ENCODE measurements around the gene SCAF4.
"Not testable (repeated sequence)": the region's sequence is repeated elsewhere in the genome, so short reads cannot be mapped to it uniquely, and the experiment has no call there.

The SCAF4 gene

DNA sequence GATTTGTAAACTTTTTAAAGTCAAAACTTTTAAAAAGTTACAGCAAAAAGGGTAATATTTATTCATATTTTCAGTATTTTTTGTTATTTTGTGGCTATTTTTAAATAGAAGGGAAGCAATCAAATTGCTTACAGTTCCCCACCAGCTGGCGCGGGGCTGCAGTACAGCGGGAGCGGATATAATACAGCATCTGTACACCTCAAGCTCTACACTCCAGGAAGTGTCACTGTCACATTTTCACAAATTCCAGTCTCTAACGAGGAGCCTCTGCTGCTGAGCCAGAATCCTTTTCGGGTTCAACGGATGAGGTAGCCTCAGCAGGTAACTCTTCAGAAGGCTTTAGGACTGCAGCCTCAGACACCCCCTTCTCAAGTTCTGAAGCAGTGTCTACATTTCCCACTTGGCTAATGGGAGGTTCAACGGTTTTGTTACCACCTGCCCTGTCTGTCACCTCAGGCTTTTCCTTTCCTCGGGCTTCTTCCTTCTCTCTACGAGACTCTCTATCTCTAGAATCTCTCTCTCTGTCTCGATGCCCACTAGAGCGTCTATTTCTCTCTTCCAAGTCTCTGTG is 60.7 kb downstream of the SCAF4 start:
- no peak for DNase-seq (ENCODE audit: low spot score)

DNA sequence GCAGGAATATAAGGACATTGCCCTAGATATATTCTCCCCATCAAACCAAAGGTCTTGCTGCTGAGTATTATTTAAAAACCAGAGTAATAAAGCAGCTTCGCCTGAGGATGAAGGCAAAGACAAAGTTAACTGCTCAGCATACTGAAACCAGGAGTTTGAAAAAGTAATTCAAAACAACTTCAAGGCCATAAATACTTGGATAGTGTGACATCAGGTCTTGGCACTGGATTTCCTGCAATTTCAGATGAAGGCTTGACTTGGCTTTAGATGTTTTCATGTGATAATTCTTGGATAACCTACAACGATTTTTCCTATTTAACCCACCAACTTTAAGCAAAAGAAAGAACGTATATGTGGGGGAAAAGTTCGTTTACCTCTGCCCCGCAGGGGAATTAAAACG is 61.8 kb downstream of the SCAF4 start:
- no peak for DNase-seq (ENCODE audit: low spot score)

DNA sequence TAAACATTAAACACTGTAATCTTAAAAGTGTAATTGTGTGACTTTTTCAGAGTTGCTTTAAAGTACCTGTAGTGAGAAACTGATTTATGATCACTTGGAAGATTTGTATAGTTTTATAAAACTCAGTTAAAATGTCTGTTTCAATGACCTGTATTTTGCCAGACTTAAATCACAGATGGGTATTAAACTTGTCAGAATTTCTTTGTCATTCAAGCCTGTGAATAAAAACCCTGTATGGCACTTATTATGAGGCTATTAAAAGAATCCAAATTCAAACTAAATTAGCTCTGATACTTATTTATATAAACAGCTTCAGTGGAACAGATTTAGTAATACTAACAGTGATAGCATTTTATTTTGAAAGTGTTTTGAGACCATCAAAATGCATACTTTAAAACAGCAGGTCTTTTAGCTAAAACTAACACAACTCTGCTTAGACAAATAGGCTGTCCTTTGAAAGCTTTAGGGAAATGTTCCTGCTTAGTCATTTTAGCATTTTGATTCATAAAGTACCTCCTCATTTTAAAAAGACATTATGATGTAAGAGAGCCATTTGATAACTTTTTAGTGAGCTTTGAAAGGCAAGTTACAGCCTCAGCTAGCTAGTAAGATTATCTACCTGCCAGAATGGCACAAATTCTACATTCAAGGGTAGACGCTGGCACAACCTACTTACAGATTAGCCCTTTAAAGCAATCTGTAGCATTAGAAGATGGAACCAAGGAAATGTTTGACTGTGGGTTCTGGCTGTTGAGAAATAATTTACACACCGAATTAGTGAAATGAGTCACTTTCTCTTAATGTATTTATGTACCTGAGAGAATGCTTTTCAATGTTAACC is 63.0 kb downstream of the SCAF4 start:
- no peak for DNase-seq (ENCODE audit: low spot score)

DNA sequence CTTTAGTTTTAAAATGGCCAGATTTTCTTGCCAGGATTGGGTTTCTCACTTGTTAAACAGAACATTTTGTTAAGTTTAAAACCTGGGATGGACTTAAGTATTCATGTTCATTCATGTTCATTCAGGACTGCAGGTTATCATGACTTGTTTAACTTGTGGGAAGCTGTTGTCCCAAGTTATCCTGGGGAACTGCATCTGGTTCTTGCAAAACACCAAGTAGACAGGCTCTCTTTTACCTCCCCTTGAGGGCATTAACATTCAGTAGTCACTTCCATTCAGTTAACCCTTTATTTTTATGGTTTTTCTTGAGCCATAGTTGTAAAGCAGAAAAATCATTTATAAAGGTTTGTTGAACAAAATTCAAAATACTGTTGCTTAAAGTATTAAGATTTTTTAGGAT is 64.3 kb downstream of the SCAF4 start:
- no peak for DNase-seq (ENCODE audit: low spot score)

DNA sequence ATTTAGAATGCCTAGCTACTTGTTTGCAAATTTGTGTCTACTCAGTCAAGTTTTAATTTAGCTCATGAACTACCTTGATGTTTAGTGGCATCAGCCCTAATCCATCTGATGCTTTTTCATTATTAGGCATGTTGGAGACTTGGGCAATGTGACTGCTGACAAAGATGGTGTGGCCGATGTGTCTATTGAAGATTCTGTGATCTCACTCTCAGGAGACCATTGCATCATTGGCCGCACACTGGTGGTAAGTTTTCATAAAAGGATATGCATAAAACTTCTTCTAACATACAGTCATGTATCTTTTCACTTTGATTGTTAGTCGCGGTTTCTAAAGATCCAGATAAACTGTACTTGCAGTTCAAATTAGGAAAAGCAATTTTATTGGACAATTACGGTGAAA is 64.8 kb downstream of the SCAF4 start:
- DNase-seq (ENCODE audit: low spot score): no peak

DNA sequence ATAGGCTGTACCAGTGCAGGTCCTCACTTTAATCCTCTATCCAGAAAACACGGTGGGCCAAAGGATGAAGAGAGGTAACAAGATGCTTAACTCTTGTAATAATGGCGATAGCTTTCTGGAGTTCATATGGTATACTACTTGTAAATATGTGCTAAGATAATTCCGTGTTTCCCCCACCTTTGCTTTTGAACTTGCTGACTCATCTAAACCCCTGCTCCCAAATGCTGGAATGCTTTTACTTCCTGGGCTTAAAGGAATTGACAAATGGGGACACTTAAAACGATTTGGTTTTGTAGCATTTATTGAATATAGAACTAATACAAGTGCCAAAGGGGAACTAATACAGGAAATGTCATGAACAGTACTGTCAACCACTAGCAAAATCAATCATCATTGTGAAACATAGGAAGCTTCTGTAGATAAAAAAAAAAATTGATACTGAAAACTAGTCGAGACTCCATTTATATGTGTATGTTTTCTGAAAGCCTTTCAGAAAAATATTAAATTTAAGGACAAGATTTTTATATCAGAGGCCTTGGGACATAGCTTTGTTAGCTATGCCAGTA is 65.4 kb downstream of the SCAF4 start:
- DNase-seq (ENCODE audit: low spot score): no peak

DNA sequence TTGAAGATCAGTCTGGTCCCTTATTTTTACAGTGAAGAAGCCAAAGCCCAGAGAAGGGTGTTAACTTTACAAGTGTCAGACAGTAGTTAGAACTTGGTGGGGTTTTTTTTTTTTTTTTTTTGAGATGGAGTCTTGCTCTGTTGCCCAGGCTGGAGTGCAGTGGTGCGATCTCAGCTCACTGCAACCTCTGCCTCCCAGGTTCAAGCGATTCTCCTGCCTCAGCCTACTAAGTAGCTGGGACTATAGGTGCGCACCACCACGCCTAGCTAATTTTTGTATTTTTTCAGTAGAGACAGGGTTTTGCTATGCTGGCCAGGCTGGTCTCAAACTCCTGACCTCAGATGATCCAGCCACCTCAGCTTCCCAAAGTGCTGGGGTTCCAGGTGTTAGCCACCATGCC is 66.0 kb downstream of the SCAF4 start:
- not testable (repeated sequence) for DNase-seq (ENCODE audit: low spot score)

DNA sequence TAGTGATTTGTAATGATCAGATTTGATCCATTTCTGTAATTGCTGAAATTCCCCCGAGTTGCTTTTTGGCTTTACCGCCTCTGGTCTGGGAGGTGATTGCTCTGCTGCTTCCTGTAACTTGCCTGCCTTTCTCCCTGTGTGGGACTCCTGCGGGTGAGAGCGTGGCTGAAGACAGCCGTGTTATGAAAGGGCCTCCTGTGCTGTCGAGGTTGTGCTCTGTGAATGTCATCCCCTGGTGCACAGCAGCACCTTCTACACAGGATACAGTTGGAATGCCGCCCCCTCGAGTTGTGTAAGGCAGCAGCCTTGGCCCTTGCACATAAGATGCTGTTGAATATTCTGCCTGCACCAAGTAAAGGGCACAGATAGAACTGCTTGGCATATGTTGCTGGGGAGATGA is 66.5 kb downstream of the SCAF4 start:
- DNase-seq (ENCODE audit: low spot score): no peak

DNA sequence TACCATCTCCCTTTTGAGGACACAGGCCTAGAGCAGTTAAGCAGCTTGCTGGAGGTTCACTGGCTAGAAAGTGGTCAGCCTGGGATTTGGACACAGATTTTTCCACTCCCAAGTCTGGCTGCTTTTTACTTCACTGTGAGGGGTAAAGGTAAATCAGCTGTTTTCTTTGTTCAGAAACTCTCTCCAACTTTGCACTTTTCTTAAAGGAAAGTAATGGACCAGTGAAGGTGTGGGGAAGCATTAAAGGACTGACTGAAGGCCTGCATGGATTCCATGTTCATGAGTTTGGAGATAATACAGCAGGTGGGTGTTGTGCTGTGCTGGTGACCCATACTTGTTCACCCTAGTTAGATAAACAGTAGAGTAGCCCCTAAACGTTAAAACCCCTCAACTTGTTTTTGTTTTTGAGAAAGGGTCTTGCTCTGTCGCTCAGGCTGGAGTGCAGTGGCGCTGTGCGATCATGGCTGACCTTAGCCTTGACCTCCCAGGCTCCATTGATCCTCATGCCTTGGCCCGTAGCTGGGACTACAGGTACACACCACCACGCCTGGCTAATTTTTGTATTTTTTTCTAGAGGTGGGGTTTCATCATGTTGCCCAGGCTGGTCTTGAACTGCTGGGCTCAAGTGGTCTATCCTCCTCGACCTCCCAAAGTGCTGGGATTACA is 68.2 kb downstream of the SCAF4 start:
- DNase-seq (ENCODE audit: low spot score): no peak

DNA sequence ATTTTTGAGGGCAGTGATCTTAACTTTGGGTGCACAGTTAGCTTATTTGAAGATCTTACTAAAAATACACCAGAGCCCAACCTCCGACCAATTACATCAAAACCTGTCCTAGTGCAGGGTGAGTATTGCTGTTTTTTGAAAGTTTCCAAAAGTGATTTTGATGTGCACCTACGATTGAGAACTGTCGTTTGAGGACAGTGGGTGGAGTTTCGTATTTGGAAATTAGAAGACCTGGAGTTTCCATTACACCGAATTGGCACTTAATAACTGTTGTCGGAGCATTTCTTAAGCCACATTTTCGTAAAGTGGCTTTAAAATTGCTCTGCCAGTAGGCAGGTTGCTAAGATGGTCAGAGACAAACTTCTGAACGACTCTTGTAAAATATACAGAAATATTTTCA is 71.3 kb downstream of the SCAF4 start:
- DNase-seq (ENCODE audit: low spot score): no peak

DNA sequence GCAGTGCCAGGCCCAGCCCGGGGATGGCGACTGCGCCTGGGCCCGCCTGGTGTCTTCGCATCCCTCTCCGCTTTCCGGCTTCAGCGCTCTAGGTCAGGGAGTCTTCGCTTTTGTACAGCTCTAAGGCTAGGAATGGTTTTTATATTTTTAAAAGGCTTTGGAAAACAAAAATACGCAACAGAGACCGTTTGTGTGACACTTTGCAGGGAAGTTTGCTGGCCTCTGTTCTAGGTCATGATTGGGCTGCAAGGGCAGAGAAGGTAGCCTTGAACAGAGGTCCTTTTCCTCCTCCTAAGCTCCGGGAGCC is 71.7 kb downstream of the SCAF4 start:
- DNase-seq (ENCODE audit: low spot score): peak; percentile 16

DNA sequence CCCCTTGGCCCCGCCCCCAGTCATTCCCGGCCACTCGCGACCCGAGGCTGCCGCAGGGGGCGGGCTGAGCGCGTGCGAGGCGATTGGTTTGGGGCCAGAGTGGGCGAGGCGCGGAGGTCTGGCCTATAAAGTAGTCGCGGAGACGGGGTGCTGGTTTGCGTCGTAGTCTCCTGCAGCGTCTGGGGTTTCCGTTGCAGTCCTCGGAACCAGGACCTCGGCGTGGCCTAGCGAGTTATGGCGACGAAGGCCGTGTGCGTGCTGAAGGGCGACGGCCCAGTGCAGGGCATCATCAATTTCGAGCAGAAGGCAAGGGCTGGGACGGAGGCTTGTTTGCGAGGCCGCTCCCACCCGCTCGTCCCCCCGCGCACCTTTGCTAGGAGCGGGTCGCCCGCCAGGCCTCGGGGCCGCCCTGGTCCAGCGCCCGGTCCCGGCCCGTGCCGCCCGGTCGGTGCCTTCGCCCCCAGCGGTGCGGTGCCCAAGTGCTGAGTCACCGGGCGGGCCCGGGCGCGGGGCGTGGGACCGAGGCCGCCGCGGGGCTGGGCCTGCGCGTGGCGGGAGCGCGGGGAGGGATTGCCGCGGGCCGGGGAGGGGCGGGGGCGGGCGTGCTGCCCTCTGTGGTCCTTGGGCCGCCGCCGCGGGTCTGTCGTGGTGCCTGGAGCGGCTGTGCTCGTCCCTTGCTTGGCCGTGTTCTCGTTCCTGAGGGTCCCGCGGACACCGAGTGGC is 72.2 kb downstream of the SCAF4 start, which contains the start of gene SOD1:
Gene SOD1 (plus strand): TSS at position 158 of the 723 bp plus-strand sequence. CDS start 77 bp downstream, at position 235.
- DNase-seq (ENCODE audit: low spot score): peak; percentile 99

DNA sequence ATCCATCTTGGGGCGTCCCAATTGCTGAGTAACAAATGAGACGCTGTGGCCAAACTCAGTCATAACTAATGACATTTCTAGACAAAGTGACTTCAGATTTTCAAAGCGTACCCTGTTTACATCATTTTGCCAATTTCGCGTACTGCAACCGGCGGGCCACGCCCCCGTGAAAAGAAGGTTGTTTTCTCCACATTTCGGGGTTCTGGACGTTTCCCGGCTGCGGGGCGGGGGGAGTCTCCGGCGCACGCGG is 72.7 kb downstream of the SCAF4 start:
- DNase-seq (ENCODE audit: low spot score): no peak

DNA sequence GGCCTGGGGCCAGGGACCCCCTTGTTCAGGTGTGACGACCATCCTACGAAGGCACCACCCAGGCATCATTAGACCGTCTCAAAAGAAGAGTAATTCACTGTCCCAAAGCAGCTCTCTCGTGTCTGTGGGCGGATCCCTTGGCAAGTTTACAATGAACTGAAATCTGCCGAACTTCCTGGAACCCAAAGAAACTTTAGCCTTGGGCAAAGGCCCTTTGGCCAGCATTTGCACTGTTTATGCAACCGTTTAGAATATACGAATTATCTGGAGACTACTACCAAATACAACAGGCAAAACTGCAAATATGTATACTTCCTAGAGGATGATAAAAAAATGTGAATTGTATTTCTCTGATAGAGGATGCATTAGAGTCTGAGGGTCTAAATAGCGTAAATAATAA is 73.9 kb downstream of the SCAF4 start:
- DNase-seq (ENCODE audit: low spot score): no peak

DNA sequence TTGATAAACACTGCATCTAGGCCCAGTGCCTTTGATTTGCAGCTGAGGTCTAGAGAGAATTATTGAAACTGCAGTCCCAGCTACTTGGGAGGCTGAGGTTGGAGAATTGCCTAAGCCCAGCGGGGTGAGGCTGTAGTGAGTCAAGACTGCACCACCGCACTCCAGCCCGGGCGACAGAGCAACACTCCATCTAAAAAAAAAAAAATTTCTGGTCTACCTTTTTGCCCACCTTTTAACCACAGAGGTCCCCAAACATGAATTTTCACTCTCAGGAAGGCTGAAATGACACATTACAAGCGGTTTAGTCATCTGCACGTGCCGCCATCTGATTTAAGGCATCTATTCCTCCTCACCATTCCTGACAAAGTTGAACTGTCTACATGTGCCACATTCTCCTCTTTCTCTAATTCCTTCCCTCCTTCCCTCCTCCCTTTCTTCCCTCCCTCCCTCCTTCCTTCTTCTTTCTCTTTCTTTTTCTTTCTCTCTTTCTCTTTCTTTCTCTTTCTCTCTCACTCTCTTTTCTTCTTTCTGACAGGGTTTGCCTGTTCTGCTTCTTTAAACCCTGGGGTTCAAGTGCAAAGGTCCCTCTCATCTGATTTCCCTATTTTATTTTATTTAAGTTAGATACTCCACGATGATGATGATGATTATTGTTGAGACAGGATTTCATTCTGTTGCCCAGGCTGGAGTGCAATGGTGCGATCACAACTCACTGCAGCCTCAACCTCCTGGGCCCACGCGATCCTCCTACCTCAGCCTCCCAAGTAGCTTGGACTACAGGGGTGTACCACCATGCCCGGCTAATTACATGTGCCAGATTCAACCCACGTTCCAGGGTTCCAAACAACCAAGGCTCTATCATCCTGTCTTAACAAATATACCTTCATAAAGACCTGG is 75.5 kb downstream of the SCAF4 start:
- DNase-seq (ENCODE audit: low spot score): no peak

DNA sequence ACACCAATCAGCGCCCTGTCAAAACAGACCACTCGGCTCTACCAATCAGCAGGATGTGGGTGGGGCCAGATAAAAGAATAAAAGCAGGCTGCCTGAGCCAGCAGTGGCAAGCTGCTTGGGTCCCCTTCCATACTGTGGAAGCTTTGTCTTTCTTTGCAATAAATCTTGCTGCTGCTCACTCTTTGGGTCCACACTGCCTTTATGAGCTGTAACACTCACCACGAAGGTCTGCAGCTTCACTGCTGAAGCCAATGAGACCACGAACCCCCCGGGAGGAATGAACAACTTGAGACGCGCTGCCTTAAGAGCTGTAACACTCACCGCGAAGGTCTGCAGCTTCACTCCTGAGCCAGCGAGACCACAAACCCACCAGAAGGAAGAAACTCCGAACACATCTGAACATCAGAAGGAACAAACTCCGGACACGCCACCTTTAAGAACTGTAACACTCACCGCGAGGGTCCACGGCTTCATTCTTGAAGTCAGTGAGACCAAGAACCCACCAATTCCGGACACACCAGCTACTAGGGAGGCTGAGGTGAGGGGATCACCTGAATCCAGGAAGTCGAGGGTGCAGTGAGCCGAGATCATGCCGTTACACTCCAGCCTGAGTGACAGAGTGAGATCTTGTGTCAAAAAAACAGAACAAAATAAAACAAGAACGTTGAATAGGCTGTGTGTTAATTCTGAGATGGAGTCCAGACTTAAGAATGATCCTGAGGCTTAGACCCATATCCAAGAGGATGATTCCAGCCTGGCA is 76.9 kb downstream of the SCAF4 start:
- not testable (repeated sequence) for DNase-seq (ENCODE audit: low spot score)

DNA sequence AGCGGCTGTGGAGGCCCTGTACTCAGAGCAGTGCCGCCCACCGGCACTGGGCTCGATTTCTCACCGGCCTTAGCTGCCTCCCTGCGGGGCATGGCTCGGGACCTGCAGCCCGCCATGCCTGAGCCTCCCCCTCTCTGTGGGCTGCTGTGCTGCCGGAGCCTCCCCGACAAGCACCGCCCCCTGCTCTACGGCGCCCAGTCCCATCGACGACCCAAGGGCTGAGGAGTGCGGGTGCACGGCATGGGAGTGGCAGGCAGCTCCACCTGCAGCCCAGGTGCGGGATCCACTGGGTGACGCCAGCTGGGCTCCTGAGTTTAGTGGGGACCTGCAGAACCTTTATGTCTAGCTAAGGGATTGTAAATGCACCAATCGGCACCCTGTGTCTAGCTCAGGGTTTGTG is 77.6 kb downstream of the SCAF4 start:
- DNase-seq (ENCODE audit: low spot score): no peak

DNA sequence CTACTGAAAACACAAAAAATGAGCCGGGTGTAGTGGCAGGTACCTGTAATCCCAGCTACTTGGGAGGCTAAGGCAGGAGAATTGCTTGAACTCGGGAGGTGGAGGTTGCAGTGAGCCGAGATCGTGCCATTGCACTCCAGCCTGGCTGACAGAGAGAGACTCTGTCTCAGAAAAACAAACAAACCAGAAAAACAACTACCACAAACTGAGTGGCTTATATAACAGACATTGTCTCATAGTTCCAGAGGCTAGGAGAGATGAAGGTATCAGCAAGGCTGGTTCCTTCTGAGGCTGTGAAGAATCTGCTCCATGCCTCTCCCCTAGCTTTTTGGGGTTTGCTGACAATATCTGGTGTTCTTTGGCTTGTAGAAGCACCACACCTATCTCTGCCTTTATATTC is 80.4 kb downstream of the SCAF4 start:
- not testable (repeated sequence) for DNase-seq (ENCODE audit: low spot score)

DNA sequence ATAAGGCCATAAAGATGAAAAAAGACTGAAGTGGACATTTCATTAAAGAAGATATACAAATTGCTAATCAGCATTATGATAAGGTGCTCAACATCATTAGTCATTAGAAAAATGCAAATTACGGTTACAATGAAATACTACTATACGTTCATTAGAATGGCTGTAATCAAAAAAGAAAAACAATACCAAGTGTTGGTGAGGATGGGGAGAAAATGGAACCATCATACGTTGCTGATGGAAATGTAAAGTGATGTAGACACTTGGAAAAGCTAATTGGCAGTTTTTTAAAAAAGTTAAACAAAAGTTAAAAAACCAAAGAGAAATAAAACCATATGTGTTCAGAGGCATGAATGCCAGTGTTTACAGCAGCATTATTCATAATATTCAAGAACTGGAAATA is 81.0 kb downstream of the SCAF4 start:
- no peak for DNase-seq (ENCODE audit: low spot score)

DNA sequence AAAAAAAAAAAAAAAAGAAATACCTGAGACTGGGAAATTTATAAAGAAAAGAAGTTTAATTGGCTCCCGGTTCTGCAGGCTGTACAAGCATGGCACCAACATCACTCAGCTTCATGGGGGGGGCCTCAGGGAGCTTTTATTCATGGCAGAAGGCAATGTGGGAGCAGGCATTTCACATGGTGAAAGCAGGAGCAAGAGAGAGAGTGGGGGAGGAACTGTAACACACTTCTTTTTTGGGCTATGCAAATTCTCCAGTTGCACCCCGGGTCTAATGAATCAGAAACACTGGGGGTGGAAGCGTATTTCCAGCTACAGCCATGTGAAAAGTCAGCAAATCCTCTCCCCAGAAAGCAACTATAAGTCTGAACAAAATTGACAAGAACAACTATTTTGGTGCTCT is 84.3 kb downstream of the SCAF4 start:
- DNase-seq (ENCODE audit: low spot score): no peak

DNA sequence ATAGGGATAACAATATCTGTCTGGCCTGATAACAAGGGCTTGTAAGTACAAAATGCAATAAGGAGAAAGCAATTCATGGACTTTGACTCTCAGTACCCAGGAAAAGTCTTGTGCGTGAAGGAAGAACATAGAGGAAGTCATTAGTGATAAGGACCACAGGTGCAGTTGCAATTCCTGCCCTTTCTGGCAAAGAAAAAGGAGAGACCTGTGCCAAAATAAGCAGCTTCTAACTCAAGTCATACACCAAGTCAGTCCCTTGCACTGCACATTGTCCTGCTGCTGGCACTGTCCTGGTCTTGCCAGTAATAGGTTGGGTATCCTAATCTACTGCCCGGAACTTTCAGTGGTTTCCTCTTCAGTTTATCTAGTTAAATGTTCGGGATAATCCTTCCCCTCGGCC is 87.3 kb downstream of the SCAF4 start:
- DNase-seq (ENCODE audit: low spot score): no peak
